DOHH2 (cell line): ENCODE measurements around the gene FXYD3.

Experiments used
- CTCF ChIP-seq: fragments of 200-600 bp; sonication (generic); IDR thresholded peaks from one replicate; pipeline ENCODE4 v1.5.1; 2014; ENCODE audit warnings: antibody characterized with exemption, mild to moderate bottlenecking, low read depth, low read length; ENCODE audit not compliant: poor library complexity, severe bottlenecking
- EZH2phosphoT487 ChIP-seq: fragments of 200-600 bp; sonication (generic); IDR thresholded peaks from 2 replicates; pipeline ENCODE4 v1.6.1; 2017; ENCODE audit warnings: borderline replicate concordance, mild to moderate bottlenecking, antibody characterized with exemption, low read length, moderate library complexity, mixed read lengths

GRCh38 chr19:35116072-35116801 lies 614 bp downstream of the FXYD3 start:
- no peak for TF ChIP-seq CTCF
- TF ChIP-seq EZH2phosphoT487 = no peak
